Sigmoid colon (tissue), 7 donors: ENCODE results near the gene PLEKHA8. TPM values are rescaled to one million over a fixed set of nuclear protein-coding genes. Genes with fewer than 3 reads are reported as not detected.

Experiments used
- DNase-seq: peaks from one replicate; pipeline ENCODE4 v3.0.0-alpha.2; 2019
- H3K27ac ChIP-seq, 4 donors: fragments of 200-600 bp; sonication (generic); one replicate each; pipeline ENCODE4 v1.5.1; 2016 to 2019; ENCODE audit warnings: mild to moderate bottlenecking in 1 of 4
- H3K27me3 ChIP-seq, 3 donors: fragments of 200-600 bp; sonication (generic); one replicate each; pipeline ENCODE4 v1.5.1; 2019; ENCODE audit warnings: mild to moderate bottlenecking in 1 of 3
- H3K36me3 ChIP-seq, 4 donors: fragments of 200-600 bp; sonication (generic); one replicate each; pipeline ENCODE4 v1.5.1; 2016 to 2019
- H3K4me1 ChIP-seq, 4 donors: fragments of 200-600 bp; sonication (generic); one replicate each; pipeline ENCODE4 v1.5.1; 2017 to 2019
- H3K4me3 ChIP-seq, 4 donors: fragments of 200-600 bp; sonication (generic); one replicate each; pipeline ENCODE4 v1.5.1; 2017 to 2019; ENCODE audit warnings: mild to moderate bottlenecking in 2 of 4, moderate library complexity in 1 of 4
- H3K9me3 ChIP-seq, 4 donors: fragments of 200-600 bp in 3 of 4; sonication (generic) in 3 of 4; one replicate each; pipeline versions ENCODE4 v1.5.1 to v1.6.1; 2013 to 2019
- CTCF ChIP-seq, 4 experiments: fragments of 450-650 bp in 3 of 4; fragments of 200-600 bp in 1 of 4; IDR thresholded peaks; one replicate each; pipeline ENCODE4 v1.5.1; 2016 to 2019; ENCODE audit warnings: antibody characterized with exemption in 4 of 4, mild to moderate bottlenecking in 3 of 4, moderate library complexity in 2 of 4
- EP300 ChIP-seq, 4 donors: sonication (generic); formaldehyde crosslinking; IDR thresholded peaks; one replicate each; pipeline ENCODE4 v1.6.1; 2017; ENCODE audit warnings: antibody characterized with exemption in 4 of 4
- POLR2A ChIP-seq, 2 donors: fragments of 450-650 bp; IDR thresholded peaks; one replicate each; pipeline ENCODE4 v1.6.1; 2016; ENCODE audit warnings: antibody characterized with exemption in 2 of 2, mild to moderate bottlenecking in 2 of 2, moderate library complexity in 2 of 2
- POLR2AphosphoS5 ChIP-seq, 4 donors: sonication (generic); formaldehyde crosslinking; IDR thresholded peaks; one replicate each; pipeline ENCODE4 v1.6.1; 2017; ENCODE audit warnings: antibody characterized with exemption in 4 of 4
- WGBS, 2 donors: extraction: QIAGEN DNeasy Blood & Tissue Kit; methylation state at CpG; one replicate each; pipeline ENCODE4 v1.1.7; 2013; 5-methylcytosine and 5-hydroxymethylcytosine counted together
- intact Hi-C: fragments of 100-400 bp; cut with DNase I; formaldehyde crosslinking; loops from one replicate; pipeline ENCODE4 v1.15.1; 2023
- polyA plus RNA-seq, 3 donors: library from polyadenylated mRNA; stranded (reverse); fragments of 200-250 nt; gene quantifications; one replicate each; pipeline ENCODE4 v1.2.3, GENCODE V29; 2013
- total RNA-seq, 4 donors: library from RNA; depleted of rRNA; stranded (reverse); fragments of >200 nt; gene quantifications; one replicate each; pipeline ENCODE4 v1.1.0, GENCODE V29; 2016
- donor health status: healthy with polysubstance abuse.
- donor health status: Bipolar disorder and iron deficiency.
- donor health status: healthy.

PLEKHA8 gene
- total and polyA plus RNA-seq, 7 donors = 3.2 to 12.2 (median 7.7) TPM

- no peaks in the 10 kb centered on the region for H3K9me3 ChIP-seq
- no peak for TF ChIP-seq CTCF (IDR thresholded peaks at IDR 0.05)
- no peak for TF ChIP-seq POLR2A (IDR thresholded peaks at IDR 0.05)
- no peak overlapping the region for H3K4me3 ChIP-seq
- H3K36me3 ChIP-seq = no peaks in the 10 kb centered on the region
- no peaks in the 10 kb centered on the region for H3K4me1 ChIP-seq
- no peak overlapping the region for H3K27ac ChIP-seq
- no peak for DNase-seq
- WGBS, 2 donors = 76 to 89% methylated on average over 3 of the region's 3 CpGs
- no peaks in the 10 kb centered on the region for H3K27me3 ChIP-seq
- intact Hi-C loops = no loop called here
These were observed 74.1 kb downstream of the PLEKHA8 start for GRCh38 chr7:30102281-30102680.

- TF ChIP-seq POLR2A (IDR thresholded peaks at IDR 0.05) = no peak
- no peak for TF ChIP-seq CTCF (IDR thresholded peaks at IDR 0.05)
- 83 to 96% methylated on average over 1 of the region's 1 CpG for WGBS, 2 donors
- H3K27me3 ChIP-seq = no peaks in the 10 kb centered on the region
- no peaks in the 10 kb centered on the region for H3K36me3 ChIP-seq
- no peaks in the 10 kb centered on the region for H3K4me1 ChIP-seq
- intact Hi-C loops = no loop called here
- H3K27ac ChIP-seq = no peak overlapping the region
- DNase-seq = no peak
- no peak overlapping the region for H3K4me3 ChIP-seq
- no peaks in the 10 kb centered on the region for H3K9me3 ChIP-seq
These were observed 75.9 kb downstream of the PLEKHA8 start for GRCh38 chr7:30104157-30104556.

- Histone ChIP-seq H3K9me3 (peaks cover 0 to 5% (median 0%) of the 10 kb centered on the region in 4 donors), H3K27ac (no peak overlapping the region), H3K36me3 (no peaks in the 10 kb centered on the region), H3K4me3 (no peak overlapping the region), H3K4me1 (no peaks in the 10 kb centered on the region), H3K27me3 (no peaks in the 10 kb centered on the region)
- no peak for TF ChIP-seq EP300 (IDR thresholded peaks at IDR 0.05)
- TF ChIP-seq POLR2A (IDR thresholded peaks at IDR 0.05) = no peak
- TF ChIP-seq POLR2AphosphoS5 (IDR thresholded peaks at IDR 0.05) = no peak
- no peak for TF ChIP-seq CTCF (IDR thresholded peaks at IDR 0.05)
- DNase-seq = no peak
- intact Hi-C loops = no loop called here
- 94 to 96% methylated on average over 5 of the region's 5 CpGs for WGBS, 2 donors
These were observed 84.0 kb downstream of the PLEKHA8 start for GRCh38 chr7:30112103-30112713.

GRCh38 chr7:30113144-30113543 lies 84.9 kb downstream of the PLEKHA8 start:
- intact Hi-C loops = no loop called here
- no peaks in the 10 kb centered on the region for H3K36me3 ChIP-seq
- H3K27ac ChIP-seq = no peak overlapping the region
- H3K4me3 ChIP-seq = no peak overlapping the region
- no peak for TF ChIP-seq CTCF (IDR thresholded peaks at IDR 0.05)
- no peak for TF ChIP-seq POLR2A (IDR thresholded peaks at IDR 0.05)
- no peak for TF ChIP-seq POLR2AphosphoS5 (IDR thresholded peaks at IDR 0.05)
- no peaks in the 10 kb centered on the region for H3K27me3 ChIP-seq
- H3K9me3 ChIP-seq = peaks cover 0 to 5% (median 0%) of the 10 kb centered on the region in 4 donors
- H3K4me1 ChIP-seq = no peaks in the 10 kb centered on the region
- no peak for DNase-seq

- DNase-seq = no peak
- Histone ChIP-seq H3K4me1 (no peaks in the 10 kb centered on the region), H3K27me3 (no peaks in the 10 kb centered on the region), H3K9me3 (peaks cover 0 to 5% (median 0%) of the 10 kb centered on the region in 4 donors), H3K4me3 (no peak overlapping the region), H3K36me3 (no peaks in the 10 kb centered on the region), H3K27ac (no peak overlapping the region)
- TF ChIP-seq EP300 (IDR thresholded peaks at IDR 0.05) = no peak
- no peak for TF ChIP-seq POLR2AphosphoS5 (IDR thresholded peaks at IDR 0.05)
- TF ChIP-seq CTCF (IDR thresholded peaks at IDR 0.05) = no peak
- TF ChIP-seq POLR2A (IDR thresholded peaks at IDR 0.05) = no peak
- 74 to 78% methylated on average over 3 of the region's 3 CpGs for WGBS, 2 donors
- intact Hi-C loops = no loop called here
These were observed 86.5 kb downstream of the PLEKHA8 start for GRCh38 chr7:30114536-30115238.
